Thymus (tissue), 11 donors: Measurements from ENCODE around the gene LGALS8. TPM values are rescaled to one million over a fixed set of nuclear protein-coding genes. Genes with fewer than 3 reads are reported as not detected.
"Not testable (repeated sequence)": the region's sequence is repeated elsewhere in the genome, so short reads cannot be mapped to it uniquely, and the experiment has no call there.

Source experiments
- DNase-seq, 9 donors: peaks; one replicate each; pipeline ENCODE4 v3.0.0-alpha.2; 2013; ENCODE audit warnings: low spot score in 9 of 9, low read depth in 6 of 9, missing footprints in 1 of 9
- H3K27ac ChIP-seq, 2 donors: one replicate each; pipeline ENCODE4 v1.5.1; 2013; ENCODE audit warnings: control low read depth in 1 of 2, low read depth in 1 of 2, low read length in 1 of 2, mild to moderate bottlenecking in 1 of 2, moderate library complexity in 1 of 2
- H3K27me3 ChIP-seq, 2 donors: one replicate each; pipeline ENCODE4 v1.5.1; 2013; ENCODE audit warnings: low read length in 1 of 2; ENCODE audit not compliant: control insufficient read depth in 2 of 2, insufficient read depth in 1 of 2
- H3K36me3 ChIP-seq, 2 donors: one replicate each; pipeline ENCODE4 v1.5.1; 2013; ENCODE audit warnings: low read length in 1 of 2, mild to moderate bottlenecking in 1 of 2, moderate library complexity in 1 of 2; ENCODE audit not compliant: control insufficient read depth in 2 of 2, insufficient read depth in 2 of 2
- H3K4me1 ChIP-seq, 2 donors: one replicate each; pipeline ENCODE4 v1.5.1; 2013; ENCODE audit warnings: low read length in 2 of 2; ENCODE audit not compliant: control insufficient read depth in 2 of 2, insufficient read depth in 2 of 2
- H3K4me3 ChIP-seq, 2 donors: one replicate each; pipeline ENCODE4 v1.5.1; 2013; ENCODE audit warnings: low read length in 2 of 2, control low read depth in 1 of 2, mild to moderate bottlenecking in 1 of 2
- H3K9me3 ChIP-seq, 2 donors: one replicate each; pipeline ENCODE4 v1.5.1; 2013; ENCODE audit warnings: low read length in 1 of 2, mild to moderate bottlenecking in 1 of 2; ENCODE audit not compliant: control insufficient read depth in 2 of 2, insufficient read depth in 1 of 2
- WGBS: extraction: QIAGEN DNeasy Blood & Tissue Kit; methylation state at CpG from one replicate; pipeline ENCODE4 v1.1.7; 2013; 5-methylcytosine and 5-hydroxymethylcytosine counted together
- polyA plus RNA-seq: library from polyadenylated mRNA; stranded (reverse); fragments of 200-250 nt; gene quantifications from one replicate; pipeline ENCODE4 v1.2.3, GENCODE V29; 2013
- total RNA-seq: library from RNA; stranded (reverse); fragments of 120-200 nt; gene quantifications from one replicate; pipeline ENCODE4 v1.2.4, GENCODE V29; 2013
- donor health status: healthy.

The LGALS8 gene
- total and polyA plus RNA-seq, 2 donors: 32.1 to 41.6 TPM

DNA sequence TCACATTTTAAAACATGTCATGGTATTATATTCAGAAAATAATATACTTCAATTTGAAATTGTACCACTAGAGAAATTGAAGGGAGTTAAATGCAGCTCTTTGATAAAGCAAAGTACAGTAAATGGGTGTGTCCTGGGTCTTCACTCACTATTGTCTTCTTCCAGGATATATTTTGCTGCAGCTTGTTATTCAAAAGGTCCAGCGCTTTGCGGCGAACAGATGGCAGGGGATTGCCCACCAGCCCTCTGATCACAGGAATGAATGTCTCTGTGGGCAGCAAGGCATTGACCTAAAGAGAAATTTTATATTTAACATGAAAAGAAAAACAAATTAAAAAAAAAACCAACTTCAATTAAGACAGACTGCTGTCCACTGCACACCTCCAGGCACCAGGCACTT, 35.1 kb downstream of the LGALS8 start:
- 98% methylated on average over 3 of the region's 3 CpGs for WGBS
- Histone ChIP-seq H3K36me3 (peaks cover 54 to 71% of the 10 kb centered on the region in 2 donors), H3K27ac (no peak overlapping the region)

DNA sequence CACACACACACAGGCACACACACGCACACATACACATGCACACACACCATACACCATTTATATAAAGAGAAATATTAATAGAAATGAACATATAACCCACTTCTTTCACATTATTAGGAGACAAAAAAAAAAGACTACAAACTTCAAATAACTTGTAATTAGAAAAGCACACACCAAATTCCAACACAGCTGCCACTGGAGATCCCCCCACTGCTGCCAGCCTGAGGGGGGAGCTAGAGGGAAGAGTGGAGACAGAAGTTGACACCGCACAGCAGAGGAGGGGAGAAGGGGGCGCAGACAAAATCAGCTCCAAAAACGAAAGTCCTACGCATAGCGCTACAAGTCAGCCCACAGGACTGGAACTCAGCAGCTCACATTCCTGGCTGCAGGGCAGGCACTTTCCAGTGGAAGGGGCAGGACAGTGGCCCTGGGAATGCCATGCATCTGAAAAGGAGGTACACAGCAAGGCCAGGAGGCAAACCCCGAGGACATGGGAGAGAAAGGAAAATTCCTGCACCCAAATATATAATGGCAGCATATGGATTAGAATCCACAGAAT, 36.5 kb downstream of the LGALS8 start:
- 96% methylated on average over 7 of the region's 7 CpGs for WGBS
- Histone ChIP-seq H3K9me3 (no peaks in the 10 kb centered on the region), H3K36me3 (peaks cover 58 to 76% of the 10 kb centered on the region in 2 donors), H3K4me3 (no peak overlapping the region), H3K27me3 (no peaks in the 10 kb centered on the region), H3K4me1 (no peaks in the 10 kb centered on the region), H3K27ac (no peak overlapping the region)
- DNase-seq: no peak

More for the DNA sequence above, 35.1 kb downstream of the LGALS8 start:
- Histone ChIP-seq H3K4me3 (no peak overlapping the region), H3K9me3 (no peaks in the 10 kb centered on the region), H3K4me1 (no peaks in the 10 kb centered on the region), H3K27me3 (no peaks in the 10 kb centered on the region)
- no peak for DNase-seq

- WGBS: over 99% methylated on average over 2 of the region's 2 CpGs
- Histone ChIP-seq H3K4me1 (no peaks in the 10 kb centered on the region), H3K9me3 (no peaks in the 10 kb centered on the region), H3K27me3 (no peaks in the 10 kb centered on the region), H3K4me3 (no peak overlapping the region), H3K36me3 (peaks cover 57 to 75% of the 10 kb centered on the region in 2 donors), H3K27ac (no peak overlapping the region)
- no peak for DNase-seq
Measured at GRCh38 chr1:236561976-236562375, 38.2 kb downstream of the LGALS8 start.

GRCh38 chr1:236565530-236565929, 41.7 kb downstream of the LGALS8 start:
- DNase-seq: no peak
- Histone ChIP-seq H3K9me3 (no peaks in the 10 kb centered on the region), H3K27me3 (no peaks in the 10 kb centered on the region), H3K4me3 (no peak overlapping the region), H3K4me1 (no peaks in the 10 kb centered on the region), H3K27ac (no peak overlapping the region), H3K36me3 (peaks cover 26 to 60% of the 10 kb centered on the region in 2 donors)
- WGBS: 97% methylated on average over 5 of the region's 5 CpGs

DNA sequence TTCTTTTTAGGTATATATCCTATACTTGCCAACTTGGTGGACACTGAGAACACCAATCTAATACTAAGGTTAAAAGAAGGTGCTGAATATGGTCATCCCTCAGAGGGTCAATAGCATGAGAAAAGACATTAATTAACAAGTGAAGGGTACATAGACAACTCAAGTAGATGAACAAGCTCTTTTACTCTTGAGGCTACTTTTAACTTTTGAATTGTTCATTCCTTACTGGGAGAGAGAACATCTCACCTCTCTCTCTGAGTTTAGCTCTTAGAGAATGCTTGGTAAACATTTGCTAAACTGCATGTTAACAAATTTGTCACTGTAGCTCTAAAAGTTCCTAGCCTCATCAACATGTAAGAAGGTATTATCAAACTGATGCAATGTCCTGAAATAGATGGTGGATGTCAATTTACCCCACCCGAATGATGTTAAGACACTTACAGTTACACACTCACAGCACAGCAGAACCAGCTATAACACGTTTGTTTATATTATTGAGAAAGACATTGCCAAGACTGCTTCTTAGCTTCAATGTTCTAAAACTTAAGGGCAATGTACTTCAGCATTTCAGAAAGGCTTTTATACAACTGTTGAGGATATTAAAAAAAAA, 44.6 kb downstream of the LGALS8 start:
- no peak for DNase-seq
- Histone ChIP-seq H3K4me3 (no peak overlapping the region), H3K27me3 (no peaks in the 10 kb centered on the region), H3K36me3 (peaks cover 29 to 71% of the 10 kb centered on the region in 2 donors), H3K9me3 (no peaks in the 10 kb centered on the region), H3K27ac (no peak overlapping the region), H3K4me1 (no peaks in the 10 kb centered on the region)
- 96% methylated on average over 2 of the region's 2 CpGs for WGBS

- no peak for DNase-seq
- Histone ChIP-seq H3K27ac (no peak overlapping the region), H3K4me3 (no peak overlapping the region), H3K9me3 (no peaks in the 10 kb centered on the region), H3K36me3 (peaks cover 10 to 56% of the 10 kb centered on the region in 2 donors), H3K4me1 (no peaks in the 10 kb centered on the region), H3K27me3 (no peaks in the 10 kb centered on the region)
- 98% methylated on average over 3 of the region's 3 CpGs for WGBS
Measured at GRCh38 chr1:236575523-236575922, 51.7 kb downstream of the LGALS8 start.

DNA sequence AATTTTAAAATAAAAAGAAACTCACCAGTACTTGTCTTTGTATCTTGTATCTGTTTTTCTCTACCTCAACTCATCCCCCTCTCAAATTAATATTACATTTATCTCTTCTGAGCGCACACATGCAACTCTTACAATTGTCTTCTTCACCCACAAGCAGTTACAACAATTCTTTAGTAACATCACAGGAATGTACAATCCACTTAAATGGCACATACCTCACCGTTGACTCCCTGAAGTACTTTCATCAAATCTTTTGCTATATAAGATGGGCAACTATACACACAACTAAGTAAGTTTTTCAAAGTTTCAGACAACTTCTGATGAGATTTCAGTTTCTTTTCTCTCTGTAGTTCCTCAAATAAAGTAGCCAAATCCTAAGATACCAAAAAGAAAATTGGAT, 52.2 kb downstream of the LGALS8 start:
- H3K27me3 ChIP-seq: no peaks in the 10 kb centered on the region
- H3K9me3 ChIP-seq: no peaks in the 10 kb centered on the region
- no peak overlapping the region for H3K27ac ChIP-seq
- no peak for DNase-seq
- no peak overlapping the region for H3K4me3 ChIP-seq
- 79% methylated on average over 2 of the region's 2 CpGs for WGBS
- H3K36me3 ChIP-seq: peaks cover 13 to 57% of the 10 kb centered on the region in 2 donors
- H3K4me1 ChIP-seq: no peaks in the 10 kb centered on the region

GRCh38 chr1:236577041-236577440, 53.3 kb downstream of the LGALS8 start:
- WGBS: 91% methylated on average over 7 of the region's 7 CpGs
- H3K27ac ChIP-seq, DNase-seq, H3K27me3 ChIP-seq, H3K4me1 ChIP-seq, H3K4me3 ChIP-seq, H3K9me3 ChIP-seq: not testable (repeated sequence)
- peaks cover 8 to 52% of the 10 kb centered on the region in 2 donors for H3K36me3 ChIP-seq

- H3K27me3 ChIP-seq: no peaks in the 10 kb centered on the region
- no peak overlapping the region for H3K27ac ChIP-seq
- 98% methylated on average over 3 of the region's 3 CpGs for WGBS
- H3K36me3 ChIP-seq: peaks cover 15 to 59% of the 10 kb centered on the region in 2 donors
- DNase-seq: no peak
- H3K4me3 ChIP-seq: no peak overlapping the region
- no peaks in the 10 kb centered on the region for H3K9me3 ChIP-seq
- no peaks in the 10 kb centered on the region for H3K4me1 ChIP-seq
Measured at GRCh38 chr1:236578661-236579060, 54.9 kb downstream of the LGALS8 start.
